ENCODE results near the gene ANGPTL5.
A peak's percentile ranks its signal among the peaks of the same experiment; 100 is the strongest.
"Not testable (repeated sequence)": the region's sequence is repeated elsewhere in the genome, so short reads cannot be mapped to it uniquely, and the experiment has no call there.

Gene ANGPTL5

DNA sequence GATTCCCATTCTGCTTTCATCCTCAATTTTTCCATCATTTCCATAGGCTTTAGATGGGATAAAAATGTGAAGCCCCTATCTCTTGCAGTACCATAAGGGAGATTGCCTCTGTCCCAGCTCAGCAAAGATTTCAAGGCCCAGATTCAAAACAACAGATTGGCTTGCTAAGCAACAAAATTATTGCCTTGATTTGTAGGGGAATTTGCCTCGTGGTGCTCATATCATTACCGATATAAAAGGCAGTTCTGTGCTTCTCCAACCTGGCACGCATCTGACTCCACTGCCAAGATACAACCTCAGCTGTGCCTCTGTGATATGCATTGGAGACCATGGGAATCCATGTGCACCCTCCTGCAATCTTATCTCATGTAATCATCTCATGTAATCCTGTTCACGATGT lies 26.6 kb downstream of the ANGPTL5 start:
- no peak for DNase-seq (ENCODE audit: low spot score)

DNA sequence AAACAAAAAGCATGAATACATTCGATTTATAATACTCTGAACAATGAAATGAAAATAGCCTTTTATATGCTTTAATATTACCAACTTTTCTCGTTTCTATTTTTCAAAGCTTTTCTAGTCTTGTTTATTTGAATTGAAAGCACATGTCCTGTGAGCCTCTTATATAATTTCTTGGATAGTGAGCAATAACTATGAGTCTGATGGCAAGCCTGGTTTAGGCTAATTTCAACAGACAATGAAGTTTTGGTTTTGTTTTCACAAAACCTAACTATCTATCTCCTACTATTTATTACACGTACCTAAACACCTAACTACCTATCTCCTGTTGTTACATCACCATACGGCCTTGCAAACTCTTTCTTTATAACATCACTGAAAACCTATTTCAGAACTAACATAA lies 30.7 kb downstream of the ANGPTL5 start:
- no peak for DNase-seq (ENCODE audit: low spot score)

DNA sequence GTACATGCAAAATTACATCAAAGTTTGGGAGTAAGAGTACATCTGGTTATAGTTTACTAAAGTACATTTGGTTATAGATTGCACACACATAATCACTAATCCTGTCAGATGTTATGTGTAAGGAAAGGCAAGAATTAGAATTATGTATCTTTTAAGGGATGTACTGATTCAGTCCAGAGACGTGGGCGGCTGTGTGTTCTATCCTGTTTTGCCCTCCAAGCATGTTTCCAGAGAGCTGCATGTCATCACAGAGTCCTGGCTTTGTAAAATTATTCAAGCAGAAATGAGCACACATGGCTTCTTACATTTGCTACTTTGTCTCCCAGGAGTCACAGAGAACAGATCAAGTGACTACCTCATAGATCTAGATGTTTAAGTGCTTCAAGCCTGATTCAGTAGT lies 34.7 kb downstream of the ANGPTL5 start:
- no peak for DNase-seq (ENCODE audit: low spot score)

DNA sequence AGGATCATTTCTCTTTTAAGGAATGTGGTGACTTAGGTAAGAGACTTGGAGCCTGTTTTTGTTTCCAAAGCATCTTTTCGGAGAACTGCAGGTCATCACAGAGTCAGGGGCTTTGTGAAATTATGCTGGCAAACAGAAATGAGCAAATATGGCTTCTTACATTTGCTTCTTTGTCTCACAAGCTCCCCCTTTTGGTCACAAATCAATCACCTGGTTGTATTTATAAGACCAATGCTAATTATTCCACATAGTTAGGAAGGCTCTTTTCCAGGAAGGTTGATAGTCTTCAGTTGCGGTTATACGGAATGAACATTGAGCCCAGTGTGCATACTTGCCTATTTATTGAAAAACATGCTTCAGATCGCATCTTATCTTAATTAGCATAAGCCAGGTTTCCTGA lies 36.1 kb downstream of the ANGPTL5 start:
- DNase-seq (ENCODE audit: low spot score): peak; percentile 44

DNA sequence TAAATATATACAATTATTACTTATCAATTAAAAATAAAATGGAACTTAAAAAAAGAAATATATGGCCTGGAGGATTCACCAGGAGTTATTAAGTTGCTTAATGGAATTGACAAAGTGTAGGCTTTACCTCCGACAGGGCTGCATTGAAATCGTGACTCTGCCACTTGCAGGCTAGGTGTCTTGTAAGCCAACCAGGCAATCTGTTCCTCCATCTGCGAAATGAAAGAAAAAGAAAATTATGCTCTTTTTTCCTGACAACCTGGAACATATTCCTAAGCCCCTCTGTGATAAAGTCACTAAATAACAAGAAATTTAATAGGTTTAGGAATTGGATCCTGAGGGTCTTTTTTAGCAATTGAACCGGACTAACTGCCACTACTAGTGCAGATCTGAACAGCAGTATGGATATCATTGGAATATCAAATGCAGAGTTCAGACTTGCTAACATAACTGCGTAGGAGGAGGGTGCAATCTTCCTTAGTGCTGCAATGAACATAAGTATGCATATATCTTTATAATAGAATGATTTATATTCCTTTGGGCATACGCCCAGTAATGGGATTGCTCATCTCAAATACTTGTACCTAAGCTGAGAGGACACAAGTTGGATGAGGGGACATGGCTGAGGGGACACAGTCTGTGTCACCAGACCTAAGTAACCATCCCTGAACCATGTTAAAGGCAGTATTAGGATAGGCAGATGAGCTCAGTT lies 44.0 kb downstream of the ANGPTL5 start:
- DNase-seq (ENCODE audit: low spot score): no peak

DNA sequence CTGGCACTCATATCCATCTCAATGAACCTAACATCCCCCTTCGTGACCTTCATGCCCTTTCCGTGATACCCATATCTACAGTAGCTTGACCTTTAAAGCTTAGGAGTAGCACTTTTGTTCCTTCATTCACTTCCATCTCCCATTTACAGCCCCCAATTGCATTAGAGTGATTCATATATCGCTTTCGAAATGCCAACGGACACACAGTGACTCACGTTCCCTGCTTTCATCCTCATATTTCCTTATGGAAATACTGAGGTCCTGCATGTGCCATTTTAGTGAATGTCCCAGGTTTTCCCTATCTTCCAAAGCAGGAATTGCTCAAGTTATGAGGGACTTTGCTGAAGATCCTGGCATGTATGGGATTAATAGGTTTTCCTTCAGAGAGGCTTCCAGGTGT lies 45.8 kb downstream of the ANGPTL5 start:
- no peak for DNase-seq (ENCODE audit: low spot score)

DNA sequence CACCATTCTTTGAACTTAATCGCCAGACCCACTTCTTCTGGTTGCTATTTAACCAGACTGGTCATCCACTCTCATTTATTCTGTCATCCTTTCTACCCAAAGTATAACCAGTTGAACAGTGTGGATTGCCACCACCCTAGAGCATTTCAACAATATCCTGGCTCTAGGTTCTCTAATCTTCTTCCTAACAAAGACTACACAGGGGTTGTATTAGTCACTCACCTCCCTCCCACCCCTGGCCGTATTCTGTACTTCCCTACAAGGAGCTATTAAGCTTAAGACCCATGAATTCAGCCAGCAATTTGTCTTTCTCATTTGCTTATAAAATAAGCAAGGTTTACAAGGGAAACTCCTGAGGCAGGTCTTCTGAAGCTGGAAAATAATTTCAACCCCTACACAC lies 48.4 kb downstream of the ANGPTL5 start:
- no peak for DNase-seq (ENCODE audit: low spot score)

DNA sequence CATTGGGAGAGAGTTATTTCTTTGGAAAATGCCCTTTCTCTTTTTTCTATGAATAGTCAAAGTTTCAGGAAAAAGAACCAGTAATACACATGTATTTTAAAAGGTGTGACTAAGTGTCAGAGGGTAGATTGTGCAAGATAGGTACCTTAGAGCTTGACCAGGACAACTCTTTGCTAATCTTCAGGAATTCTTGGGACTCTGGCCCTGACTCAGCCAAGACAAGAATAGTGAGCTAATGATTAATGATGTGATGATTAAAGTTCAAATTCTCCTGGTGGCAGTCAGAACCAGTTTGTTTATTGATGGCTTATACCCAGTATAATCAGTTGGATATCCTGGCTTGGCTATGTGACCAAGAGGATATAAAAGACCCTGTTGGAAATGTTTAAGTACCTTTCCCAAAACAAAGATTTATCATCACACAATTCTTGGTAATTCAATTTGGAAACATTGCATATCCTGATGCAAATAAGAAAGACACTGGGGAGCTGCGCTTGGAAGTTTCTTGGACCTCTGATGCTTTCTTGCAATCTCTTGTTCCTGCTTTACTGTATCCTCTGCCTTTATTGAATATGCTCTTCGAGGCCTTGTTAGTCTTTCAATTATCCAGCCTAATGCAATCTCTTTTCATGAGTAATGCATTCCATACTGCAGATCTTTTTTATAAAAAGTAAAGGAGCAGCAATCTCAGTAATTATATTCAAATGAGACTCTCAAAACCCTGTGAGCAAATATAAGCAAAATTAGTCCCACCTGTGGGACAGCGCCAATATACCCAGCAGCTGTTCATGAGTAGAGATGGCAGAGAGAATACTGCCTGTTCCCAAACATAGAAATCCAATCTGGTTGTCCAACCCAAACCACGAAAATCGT lies 49.5 kb downstream of the ANGPTL5 start:
- DNase-seq (ENCODE audit: low spot score): no peak

DNA sequence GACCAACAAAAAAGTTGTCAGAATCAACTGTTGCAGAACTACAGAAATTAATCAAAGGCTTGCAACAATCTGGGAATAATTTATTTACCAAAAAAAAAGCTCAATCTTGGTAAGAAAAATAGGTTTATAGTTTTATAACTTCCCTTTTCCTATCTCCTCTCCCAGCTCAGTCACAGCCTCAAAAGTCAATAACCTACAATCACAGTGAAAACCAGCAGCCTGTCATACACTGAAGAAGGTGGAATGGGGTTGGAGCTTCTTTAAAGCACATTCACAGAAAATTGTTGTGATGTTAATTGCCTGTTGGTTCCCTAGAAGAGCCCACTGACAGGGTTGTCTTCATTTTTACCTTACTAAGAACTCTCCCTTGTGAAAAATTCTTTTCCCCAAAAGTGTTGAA lies 52.2 kb downstream of the ANGPTL5 start:
- DNase-seq (ENCODE audit: low spot score): no peak

DNA sequence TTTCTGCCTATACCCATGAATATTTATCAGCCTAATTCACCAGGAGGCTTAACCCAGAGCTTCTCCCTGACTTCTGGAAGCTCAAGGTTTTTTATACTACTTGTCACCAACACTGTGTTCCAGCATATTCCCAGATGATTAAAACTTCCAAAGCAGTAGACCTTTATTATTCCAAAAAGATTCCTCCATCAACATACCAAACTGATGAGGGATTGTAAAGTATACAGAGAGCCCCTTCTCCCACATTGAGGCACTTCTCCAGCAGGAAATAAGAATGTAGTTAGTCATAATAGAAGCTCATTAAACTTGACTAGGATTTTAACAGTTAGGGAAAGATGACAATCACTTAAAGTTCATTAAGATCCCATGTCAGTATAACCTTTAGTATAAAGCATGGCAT lies 53.0 kb downstream of the ANGPTL5 start:
- no peak for DNase-seq (ENCODE audit: low spot score)

DNA sequence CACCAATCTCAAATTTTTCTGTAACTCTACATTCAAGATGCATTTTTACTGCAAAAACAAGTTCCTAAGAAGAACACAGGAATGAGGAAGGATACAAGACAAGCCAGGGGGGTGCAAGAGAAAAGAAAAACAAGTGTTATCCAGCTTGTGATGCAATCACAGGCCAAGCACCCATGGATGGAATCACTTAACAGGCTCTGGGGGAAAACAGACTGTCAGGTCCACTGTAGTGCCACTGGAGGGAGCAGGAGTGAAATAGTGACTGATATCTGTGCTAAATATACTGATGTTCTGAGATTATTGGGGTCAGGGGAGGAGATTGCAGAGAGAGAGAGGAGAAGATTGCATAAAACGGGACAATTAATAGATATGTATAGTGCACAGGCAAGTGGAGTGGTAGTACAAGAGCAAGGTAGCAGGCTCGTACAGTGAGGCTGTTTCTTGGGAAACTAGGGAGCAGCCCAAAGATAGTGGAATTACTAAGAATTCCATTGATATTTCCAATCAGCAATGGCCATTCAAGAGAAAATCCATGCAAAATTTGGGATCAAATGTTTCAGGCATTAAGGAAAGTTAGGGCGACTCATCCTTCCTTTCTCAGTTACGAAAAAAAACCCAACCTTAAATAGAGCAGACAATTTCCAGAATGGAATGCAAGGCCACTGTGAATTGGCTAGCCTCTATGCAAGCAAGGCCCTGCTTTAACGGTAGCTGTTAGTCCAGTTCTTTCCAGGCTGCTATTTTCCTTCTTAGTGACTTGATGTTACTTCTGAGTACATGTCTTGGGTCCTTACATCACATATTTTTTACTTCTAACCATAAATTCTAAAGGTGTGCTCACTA lies 53.7 kb downstream of the ANGPTL5 start:
- DNase-seq (ENCODE audit: low spot score): peak; percentile 10

DNA sequence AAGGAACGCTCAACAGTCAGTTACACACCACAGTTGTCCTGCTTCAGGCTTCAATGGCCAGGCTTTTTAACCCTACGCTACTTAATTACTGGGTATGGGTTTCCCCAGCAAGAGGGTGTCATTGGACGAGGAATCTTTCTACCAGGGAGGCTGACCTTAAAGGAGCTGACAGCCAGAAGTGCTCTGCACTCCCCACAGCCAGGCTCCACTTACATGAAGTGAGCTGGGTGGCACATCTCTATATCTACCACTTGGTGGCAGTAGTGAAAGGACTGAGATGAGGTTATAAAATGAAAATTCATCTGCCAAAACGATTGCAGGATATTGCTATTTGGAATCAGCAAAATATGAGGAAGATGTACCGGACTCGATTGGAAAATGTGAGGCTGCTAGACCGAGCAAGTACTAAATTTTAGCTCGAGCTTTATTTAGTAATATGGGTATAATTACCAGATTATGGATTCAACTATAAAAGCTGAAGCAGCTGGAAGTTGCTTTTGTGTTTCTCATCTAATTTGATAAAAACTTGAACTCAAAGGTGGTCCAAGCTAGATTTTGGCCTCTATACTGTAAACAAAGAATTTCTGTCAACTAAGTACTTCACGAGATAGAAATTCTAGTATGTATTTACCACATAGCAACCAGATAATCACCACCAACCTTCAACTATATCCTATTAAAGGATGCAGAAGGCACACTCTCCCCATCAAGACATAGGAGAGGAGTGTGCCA lies 55.5 kb downstream of the ANGPTL5 start:
- peak; percentile 36 for DNase-seq (ENCODE audit: low spot score)

DNA sequence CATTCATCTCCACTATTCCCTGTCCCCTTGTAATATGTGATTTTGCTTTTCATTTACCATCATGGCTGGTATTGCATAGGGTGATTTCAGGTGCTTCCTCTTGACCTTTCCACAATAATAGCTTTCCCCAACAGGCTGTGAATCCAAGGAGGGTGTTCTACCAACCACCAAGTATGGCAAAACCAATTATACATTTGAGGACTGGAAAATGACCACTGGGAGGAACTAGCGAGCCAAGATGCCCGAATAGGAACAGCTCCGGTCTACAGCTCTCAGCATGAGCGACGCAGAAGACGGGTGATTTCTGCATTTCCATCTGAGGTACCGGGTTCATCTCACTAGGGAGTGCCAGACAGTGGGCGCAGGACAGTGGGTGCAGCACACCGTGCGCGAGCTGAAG lies 64.1 kb downstream of the ANGPTL5 start:
- not testable (repeated sequence) for DNase-seq (ENCODE audit: low spot score)

DNA sequence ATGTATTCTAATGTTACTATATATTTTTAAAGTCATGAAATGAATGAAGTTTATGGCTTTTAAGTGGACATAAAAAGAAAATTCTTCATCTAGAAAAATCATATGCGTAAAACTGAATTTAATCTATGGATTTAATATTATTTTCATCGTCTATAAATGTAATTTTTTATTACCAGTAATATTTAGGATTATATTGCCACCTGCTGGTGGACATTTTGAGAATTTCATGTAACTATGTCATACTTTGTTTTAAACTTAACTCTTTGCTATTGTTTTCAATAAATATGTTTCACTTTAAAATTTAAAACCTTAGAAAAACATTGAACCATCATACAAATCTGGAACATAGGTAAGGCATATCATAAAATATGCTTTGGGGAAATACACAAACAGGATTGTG lies 68.1 kb downstream of the ANGPTL5 start:
- no peak for DNase-seq (ENCODE audit: low spot score)

DNA sequence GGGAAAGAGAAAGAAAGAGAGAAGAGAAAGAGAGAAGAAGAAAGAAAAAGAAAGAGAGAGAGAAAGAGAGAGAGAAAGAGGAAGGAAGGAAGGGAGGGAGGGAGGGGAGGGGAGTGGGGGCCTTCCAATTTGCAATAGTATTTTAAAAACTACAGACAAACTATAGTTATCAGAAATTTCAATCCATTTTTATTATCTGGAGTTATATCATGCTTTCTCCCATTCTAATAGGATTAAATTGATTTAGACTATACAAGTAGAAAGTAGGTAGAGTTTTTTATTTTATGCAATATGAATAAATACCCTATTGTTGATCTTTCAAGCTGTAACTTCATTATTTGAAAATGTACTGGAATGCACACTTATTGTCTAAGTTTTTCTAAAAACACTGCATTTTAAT lies 71.7 kb downstream of the ANGPTL5 start:
- no peak for DNase-seq (ENCODE audit: low spot score)

DNA sequence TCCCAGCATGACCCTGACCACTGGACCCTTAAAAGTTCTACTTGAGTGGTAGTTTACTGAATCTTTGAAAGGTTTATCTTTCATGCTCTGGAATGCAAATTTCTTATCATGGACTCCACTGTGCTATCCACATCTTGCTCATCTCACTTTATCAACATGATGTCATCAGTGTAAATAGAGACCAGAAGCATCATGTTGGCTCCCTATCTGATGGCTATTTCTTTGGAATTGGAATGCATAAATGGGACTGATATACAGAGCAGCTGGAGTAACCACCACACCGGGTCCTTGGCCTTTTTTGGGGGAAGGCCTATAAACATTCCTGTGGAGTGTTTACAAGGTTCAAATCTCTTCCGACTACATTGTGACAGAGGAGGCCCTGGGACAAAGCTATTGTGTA lies 75.6 kb downstream of the ANGPTL5 start:
- no peak for DNase-seq (ENCODE audit: low spot score)
